ENCODE results near the gene CLIP2. TPM values are rescaled to one million over a fixed set of nuclear protein-coding genes. Genes with fewer than 3 reads are reported as not detected.
"Not testable (repeated sequence)": the region's sequence is repeated elsewhere in the genome, so short reads cannot be mapped to it uniquely, and the experiment has no call there.

CLIP2 gene
- total RNA-seq, 1 donor from 2014 or later: 110 TPM

GRCh38 chr7:74424291-74424880 lies 135.2 kb downstream of the CLIP2 start:
- H3K27ac Mint-ChIP-seq (ENCODE audit: unreplicated experiment): no peak overlapping the region
- H3K4me3 Mint-ChIP-seq (ENCODE audit: unreplicated experiment): no peak overlapping the region
- peaks cover 4% of the 10 kb centered on the region for H3K27me3 Mint-ChIP-seq (ENCODE audit: unreplicated experiment)
- H3K4me1 Mint-ChIP-seq (ENCODE audit: unreplicated experiment): no peaks in the 10 kb centered on the region
- no peak for TF ChIP-seq CTCF (IDR thresholded peaks at IDR 0.05; ENCODE audit: unreplicated experiment)
- H3K9me3 Mint-ChIP-seq (ENCODE audit: unreplicated experiment): no peaks in the 10 kb centered on the region
- no peak for DNase-seq (ENCODE audit: low spot score)
- no peaks in the 10 kb centered on the region for H3K36me3 Mint-ChIP-seq (ENCODE audit: low read depth, unreplicated experiment)

GRCh38 chr7:74428023-74428422 lies 138.8 kb downstream of the CLIP2 start:
- Mint-ChIP-seq H3K4me3 (ENCODE audit: unreplicated experiment) (no peak overlapping the region), H3K27ac (ENCODE audit: unreplicated experiment) (no peak overlapping the region), H3K36me3 (ENCODE audit: low read depth, unreplicated experiment) (no peaks in the 10 kb centered on the region), H3K4me1 (ENCODE audit: unreplicated experiment) (no peaks in the 10 kb centered on the region), H3K27me3 (ENCODE audit: unreplicated experiment) (no peaks in the 10 kb centered on the region), H3K9me3 (ENCODE audit: unreplicated experiment) (no peaks in the 10 kb centered on the region)
- DNase-seq (ENCODE audit: low spot score): no peak
- no peak for TF ChIP-seq CTCF (IDR thresholded peaks at IDR 0.05; ENCODE audit: unreplicated experiment)

GRCh38 chr7:74429153-74429747 lies 140.0 kb downstream of the CLIP2 start:
- Mint-ChIP-seq H3K4me1 (ENCODE audit: unreplicated experiment) (no peaks in the 10 kb centered on the region), H3K27me3 (ENCODE audit: unreplicated experiment) (no peaks in the 10 kb centered on the region), H3K4me3 (ENCODE audit: unreplicated experiment) (no peak overlapping the region), H3K36me3 (ENCODE audit: low read depth, unreplicated experiment) (no peaks in the 10 kb centered on the region), H3K9me3 (ENCODE audit: unreplicated experiment) (no peaks in the 10 kb centered on the region), H3K27ac (ENCODE audit: unreplicated experiment) (no peak overlapping the region)
- DNase-seq (ENCODE audit: low spot score): no peak
- no peak for TF ChIP-seq CTCF (IDR thresholded peaks at IDR 0.05; ENCODE audit: unreplicated experiment)

- not testable (repeated sequence) for H3K4me3 Mint-ChIP-seq (ENCODE audit: unreplicated experiment); H3K27ac Mint-ChIP-seq (ENCODE audit: unreplicated experiment); H3K36me3 Mint-ChIP-seq (ENCODE audit: low read depth, unreplicated experiment); DNase-seq (ENCODE audit: low spot score); H3K27me3 Mint-ChIP-seq (ENCODE audit: unreplicated experiment); H3K4me1 Mint-ChIP-seq (ENCODE audit: unreplicated experiment); H3K9me3 Mint-ChIP-seq (ENCODE audit: unreplicated experiment)
Measured at GRCh38 chr7:74430409-74430808, 141.2 kb downstream of the CLIP2 start.

GRCh38 chr7:74430961-74431466 lies 141.8 kb downstream of the CLIP2 start:
- H3K4me1 Mint-ChIP-seq (ENCODE audit: unreplicated experiment): no peaks in the 10 kb centered on the region
- H3K9me3 Mint-ChIP-seq (ENCODE audit: unreplicated experiment): no peaks in the 10 kb centered on the region
- no peaks in the 10 kb centered on the region for H3K36me3 Mint-ChIP-seq (ENCODE audit: low read depth, unreplicated experiment)
- TF ChIP-seq CTCF (IDR thresholded peaks at IDR 0.05; ENCODE audit: unreplicated experiment): no peak
- H3K4me3 Mint-ChIP-seq (ENCODE audit: unreplicated experiment): no peak overlapping the region
- DNase-seq (ENCODE audit: low spot score): no peak
- H3K27me3 Mint-ChIP-seq (ENCODE audit: unreplicated experiment): no peaks in the 10 kb centered on the region
- no peak overlapping the region for H3K27ac Mint-ChIP-seq (ENCODE audit: unreplicated experiment)

- not testable (repeated sequence) for H3K4me3 Mint-ChIP-seq (ENCODE audit: unreplicated experiment); H3K4me1 Mint-ChIP-seq (ENCODE audit: unreplicated experiment); H3K27me3 Mint-ChIP-seq (ENCODE audit: unreplicated experiment); H3K27ac Mint-ChIP-seq (ENCODE audit: unreplicated experiment); H3K36me3 Mint-ChIP-seq (ENCODE audit: low read depth, unreplicated experiment); DNase-seq (ENCODE audit: low spot score); H3K9me3 Mint-ChIP-seq (ENCODE audit: unreplicated experiment)
Measured at GRCh38 chr7:74437291-74437571, 148.0 kb downstream of the CLIP2 start.

All from endothelial cell (in vitro differentiated cells).